Common myeloid progenitor, CD34-positive (primary cell): ENCODE data around the gene UNC13C.

Experiments used
- CTCF ChIA-PET: fragments of 350-600 bp; sonication (Branson Sonifier 250); formaldehyde crosslinking; loops from one replicate; lab custom pipeline; 2021; ENCODE audit warnings: antibody characterized with exemption; lab: Charles Lee
- POLR2A ChIA-PET: fragments of 350-600 bp; sonication (Branson Sonifier 250); formaldehyde crosslinking; loops from one replicate; lab custom pipeline; 2021; ENCODE audit warnings: antibody characterized with exemption; lab: Charles Lee
- DNase-seq, 3 donors: peaks; one replicate each; pipeline versions ENCODE4 v3.0.0 to v3.0.0-alpha.2; 2013
- H3K27ac ChIP-seq, 2 experiments: 1 replicate in 1 of 2; 2 replicates in 1 of 2; pipeline ENCODE4 v1.7.0; 2013; ENCODE audit warnings: inconsistent platforms in 2 of 2, low read length in 2 of 2, mild to moderate bottlenecking in 2 of 2, low read depth in 1 of 2, moderate library complexity in 1 of 2; ENCODE audit not compliant: severe bottlenecking in 2 of 2, insufficient read depth in 1 of 2, poor library complexity in 1 of 2
- H3K27me3 ChIP-seq, 5 experiments: replicated peaks in 2 of 5; 1 replicate in 3 of 5; 2 replicates in 2 of 5; pipeline versions ENCODE4 v1.6.1 to v1.7.0; 2013; ENCODE audit warnings: low read length in 4 of 5, mild to moderate bottlenecking in 2 of 5, moderate library complexity in 2 of 5, inconsistent platforms in 1 of 5; ENCODE audit not compliant: insufficient read depth in 5 of 5, control insufficient read depth in 4 of 5
- H3K36me3 ChIP-seq, 4 experiments: 1 replicate in 2 of 4; 2 replicates in 2 of 4; pipeline versions ENCODE4 v1.6.1 to v1.7.0; 2013; ENCODE audit warnings: low read length in 3 of 4, control low read depth in 1 of 4, mild to moderate bottlenecking in 1 of 4; ENCODE audit not compliant: control insufficient read depth in 4 of 4, insufficient read depth in 4 of 4
- H3K4me1 ChIP-seq, 4 experiments: 1 replicate in 3 of 4; 2 replicates in 1 of 4; pipeline versions ENCODE4 v1.6.1 to v1.7.1; 2013; ENCODE audit warnings: low read length in 3 of 4, mild to moderate bottlenecking in 3 of 4, control low read depth in 1 of 4, inconsistent platforms in 1 of 4, moderate library complexity in 1 of 4; ENCODE audit not compliant: control insufficient read depth in 4 of 4, insufficient read depth in 4 of 4; ENCODE audit errors: control extremely low read depth in 1 of 4
- H3K4me3 ChIP-seq, 7 experiments: 1 replicate in 4 of 7; 2 replicates in 3 of 7; pipeline versions ENCODE4 v1.5.1 to v1.7.0; 2013; ENCODE audit warnings: mild to moderate bottlenecking in 7 of 7, low read length in 6 of 7, moderate library complexity in 6 of 7, inconsistent platforms in 2 of 7, low read depth in 2 of 7, control low read depth in 1 of 7; ENCODE audit not compliant: insufficient read depth in 4 of 7, control insufficient read depth in 1 of 7; ENCODE audit errors: extremely low read depth in 1 of 7
- H3K9me3 ChIP-seq, 5 experiments: 1 replicate in 4 of 5; 2 replicates in 1 of 5; pipeline versions ENCODE4 v1.6.1 to v1.7.1; 2013; ENCODE audit warnings: low read length in 4 of 5, mild to moderate bottlenecking in 2 of 5, inconsistent platforms in 1 of 5, low read depth in 1 of 5, moderate library complexity in 1 of 5; ENCODE audit not compliant: control insufficient read depth in 4 of 5, insufficient read depth in 2 of 5; ENCODE audit errors: control extremely low read depth in 1 of 5
- WGBS: methylation state at CpG from one replicate; pipeline ENCODE4 v1.1.5; 2013; ENCODE audit not compliant: insufficient coverage; 5-methylcytosine and 5-hydroxymethylcytosine counted together

UNC13C gene

DNA sequence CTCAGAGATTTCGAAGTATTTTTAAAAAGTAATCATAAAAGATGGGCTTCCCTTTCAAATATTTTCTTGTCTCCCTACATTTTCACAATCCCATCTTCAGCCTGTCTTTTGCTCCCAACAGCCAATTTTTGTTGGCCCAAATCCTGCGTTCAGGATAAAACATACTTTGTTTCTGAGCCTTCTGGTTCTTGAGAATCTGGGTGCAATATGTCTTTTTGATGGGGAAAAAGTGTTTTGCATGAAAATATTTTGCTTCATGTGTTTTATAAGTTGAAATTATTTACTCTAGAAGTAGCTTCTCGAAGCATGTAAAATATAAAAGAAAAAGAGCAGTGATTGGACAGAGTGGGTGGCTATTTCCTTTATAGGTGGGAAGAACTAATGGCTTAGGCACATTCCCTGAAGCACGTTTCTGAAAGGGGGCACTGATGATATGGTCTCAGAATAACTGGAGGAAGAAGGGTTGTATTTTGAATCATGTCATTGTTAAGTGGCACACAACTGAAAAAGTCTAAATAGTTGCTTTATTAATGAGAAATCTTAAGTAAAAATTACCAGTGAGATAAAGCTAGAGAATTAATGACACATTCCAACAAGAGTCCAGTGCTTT lies 3.9 kb downstream of the UNC13C start:
- Histone ChIP-seq H3K4me1 (peaks cover 0 to 11% (median 9%) of the 10 kb centered on the region in 4 experiments), H3K27ac (no peak overlapping the region), H3K36me3 (no peaks in the 10 kb centered on the region), H3K4me3 (no peak overlapping the region), H3K27me3 (peaks cover 2 to 36% (median 12%) of the 10 kb centered on the region in 5 experiments), H3K9me3 (no peaks in the 10 kb centered on the region)
- ChIA-PET CTCF (no interaction called here), POLR2A (no interaction called here)
- 83% methylated on average over 3 of the region's 4 CpGs for WGBS
- DNase-seq: no peak

DNA sequence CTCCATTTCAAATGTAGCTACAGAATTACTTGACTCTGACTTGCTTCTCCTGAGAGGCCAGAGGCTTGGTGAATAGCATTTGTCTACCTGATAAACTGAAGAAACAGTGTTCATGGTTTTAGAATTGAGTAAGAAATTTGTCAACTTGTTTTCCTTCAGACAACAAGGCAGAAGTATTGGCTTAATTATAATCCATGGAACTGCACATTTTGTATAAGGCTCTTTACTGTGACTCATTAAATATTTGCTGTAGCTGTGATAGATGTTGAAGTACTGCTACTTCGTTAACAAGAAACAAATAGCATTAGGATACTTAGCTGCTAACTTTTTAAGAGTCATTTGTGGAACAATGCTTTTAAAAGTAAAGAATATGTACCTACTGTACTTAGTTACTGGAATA lies 4.6 kb downstream of the UNC13C start:
- no peak overlapping the region for H3K4me3 ChIP-seq
- H3K27me3 ChIP-seq: peaks cover 2 to 30% (median 12%) of the 10 kb centered on the region in 5 experiments
- H3K36me3 ChIP-seq: no peaks in the 10 kb centered on the region
- WGBS: no CpG with 5 or more reads among the region's 1 CpG
- no peak overlapping the region for H3K27ac ChIP-seq
- CTCF ChIA-PET: no interaction called here
- POLR2A ChIA-PET: no interaction called here
- no peaks in the 10 kb centered on the region for H3K9me3 ChIP-seq
- H3K4me1 ChIP-seq: peaks cover 0 to 11% (median 9%) of the 10 kb centered on the region in 4 experiments
- DNase-seq: no peak

- POLR2A ChIA-PET: no interaction called here
- CTCF ChIA-PET: no interaction called here
- H3K9me3 ChIP-seq: no peaks in the 10 kb centered on the region
- no peaks in the 10 kb centered on the region for H3K4me1 ChIP-seq
- H3K36me3 ChIP-seq: no peaks in the 10 kb centered on the region
- no peak for DNase-seq
- WGBS: no CpG with 5 or more reads among the region's 1 CpG
- no peak overlapping the region for H3K4me3 ChIP-seq
- H3K27me3 ChIP-seq: peaks cover 0 to 17% (median 2%) of the 10 kb centered on the region in 5 experiments
- no peak overlapping the region for H3K27ac ChIP-seq
Observed at GRCh38 chr15:53984221-53984620, 6.0 kb downstream of the UNC13C start.

DNA sequence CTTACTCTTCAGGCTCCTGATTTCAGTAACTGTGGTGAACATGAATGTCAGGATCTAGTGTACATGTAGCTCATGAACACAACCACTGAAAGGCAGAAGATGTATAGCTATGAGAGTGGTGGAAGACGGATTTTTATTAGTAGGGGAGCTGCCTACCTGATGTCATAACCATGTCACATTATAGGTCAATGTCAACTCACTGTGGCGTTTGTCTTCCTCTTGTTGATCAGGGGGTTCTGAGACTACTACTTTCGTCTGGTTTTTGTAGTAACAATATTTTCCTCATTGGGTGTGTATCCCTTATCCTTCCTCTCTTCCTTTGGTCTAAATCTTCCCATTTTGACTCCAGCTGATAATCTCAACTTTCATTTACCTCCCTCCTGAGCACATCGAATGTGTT lies 7.3 kb downstream of the UNC13C start:
- no peaks in the 10 kb centered on the region for H3K36me3 ChIP-seq
- H3K4me3 ChIP-seq: no peak overlapping the region
- no peak overlapping the region for H3K27ac ChIP-seq
- no peak for DNase-seq
- H3K4me1 ChIP-seq: no peaks in the 10 kb centered on the region
- POLR2A ChIA-PET: no interaction called here
- CTCF ChIA-PET: interaction anchor here (1.4 kb wide), 1 partner anchor 9 kb away, joined by 4 read pairs; no protein-coding TSS in a partner anchor
- H3K9me3 ChIP-seq: no peaks in the 10 kb centered on the region
- WGBS: 100% methylated on average over 1 of the region's 4 CpGs
- peaks cover 0 to 6% (median 2%) of the 10 kb centered on the region in 5 experiments for H3K27me3 ChIP-seq

DNA sequence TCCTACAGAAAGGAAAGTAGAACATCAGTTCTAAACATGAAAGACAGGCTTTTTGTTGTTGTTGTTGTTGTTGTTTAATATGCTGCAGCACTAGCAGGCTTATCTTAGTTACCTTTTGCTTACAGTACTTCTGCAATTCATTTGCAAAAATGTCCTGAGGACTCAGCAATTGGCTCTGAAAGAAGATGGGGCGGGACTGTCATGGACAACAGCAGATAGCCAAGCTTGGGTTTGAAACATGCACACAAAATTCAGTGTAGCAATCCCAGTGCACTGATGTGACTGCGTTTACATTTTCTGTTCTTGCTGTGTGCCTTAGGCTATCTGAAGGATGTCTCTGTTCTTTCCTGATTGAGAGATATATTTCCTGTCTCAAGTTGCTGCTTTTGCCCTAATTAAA lies 9.2 kb downstream of the UNC13C start:
- DNase-seq: no peak
- Histone ChIP-seq H3K9me3 (peaks cover 0 to 3% (median 2%) of the 10 kb centered on the region in 5 experiments), H3K4me3 (no peak overlapping the region), H3K4me1 (no peaks in the 10 kb centered on the region), H3K27me3 (peaks cover 0 to 2% (median 0%) of the 10 kb centered on the region in 5 experiments), H3K36me3 (no peaks in the 10 kb centered on the region), H3K27ac (no peak overlapping the region)
- WGBS: 100% methylated on average over 1 of the region's 2 CpGs
- CTCF ChIA-PET: no interaction called here
- POLR2A ChIA-PET: no interaction called here

DNA sequence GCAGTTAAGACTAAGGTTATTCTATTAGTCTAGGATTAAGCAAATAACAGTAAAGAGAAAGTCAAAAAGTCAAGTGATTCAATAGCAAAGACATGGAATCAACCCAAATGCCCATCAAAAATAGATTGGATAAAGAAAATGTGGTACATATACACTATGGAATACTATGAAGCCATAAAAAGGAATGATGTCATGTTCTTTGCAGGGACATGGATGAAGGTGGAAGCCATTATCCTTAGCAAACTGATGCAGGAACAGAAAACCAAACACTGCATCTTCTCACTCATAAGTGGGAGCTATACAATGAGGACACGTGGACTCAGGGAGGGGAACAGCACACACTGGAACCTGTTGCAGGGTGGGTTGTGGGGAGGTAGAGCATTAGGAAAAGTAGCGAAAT lies 29.0 kb downstream of the UNC13C start:
- Histone ChIP-seq H3K27ac (no peak overlapping the region), H3K36me3 (no peaks in the 10 kb centered on the region), H3K4me1 (no peaks in the 10 kb centered on the region), H3K4me3 (no peak overlapping the region), H3K27me3 (no peaks in the 10 kb centered on the region), H3K9me3 (no peaks in the 10 kb centered on the region)
- 80% methylated on average over 1 of the region's 2 CpGs for WGBS
- ChIA-PET CTCF (no interaction called here), POLR2A (no interaction called here)
- no peak for DNase-seq

- no peaks in the 10 kb centered on the region for H3K27me3 ChIP-seq
- no peaks in the 10 kb centered on the region for H3K36me3 ChIP-seq
- CTCF ChIA-PET: no interaction called here
- no peak overlapping the region for H3K27ac ChIP-seq
- POLR2A ChIA-PET: no interaction called here
- no peaks in the 10 kb centered on the region for H3K9me3 ChIP-seq
- no CpG with 5 or more reads among the region's 1 CpG for WGBS
- no peaks in the 10 kb centered on the region for H3K4me1 ChIP-seq
- no peak overlapping the region for H3K4me3 ChIP-seq
- DNase-seq: no peak
Observed at GRCh38 chr15:54011656-54012055, 33.4 kb downstream of the UNC13C start.
